ENCODE data around the gene METTL8. TPM values are rescaled to one million over a fixed set of nuclear protein-coding genes. Genes with fewer than 3 reads are reported as not detected.

The METTL8 gene
- polyA plus RNA-seq, 3 donors: 3.3 to 9.8 (median 6.9) TPM

- no peak overlapping the region for H3K4me2 ChIP-seq (replicated peaks; ENCODE audit: extremely low read depth, low read length, poor library complexity, severe bottlenecking)
- Mint-ChIP-seq H3K27ac (no peak overlapping the region), H3K9me3 (no peaks in the 10 kb centered on the region), H3K27me3 (ENCODE audit: low read depth in 3 of 3) (no peaks in the 10 kb centered on the region), H3K4me1 (no peaks in the 10 kb centered on the region), H3K4me3 (no peak overlapping the region), H3K36me3 (peaks cover 54 to 69% of the 10 kb centered on the region in 2 donors)
- intact Hi-C loops (cut with micrococcal nuclease): no loop called here
- no peaks in the 10 kb centered on the region for H4K20me1 ChIP-seq (ENCODE audit: insufficient read depth, low read length)
- H3K4me1 ChIP-seq (ENCODE audit: control insufficient read depth in 1 of 2, insufficient read depth in 2 of 2, low read length in 2 of 2): no peaks in the 10 kb centered on the region
- H2AFZ ChIP-seq (ENCODE audit: insufficient read depth, low read depth, low read length, poor library complexity, severe bottlenecking): no peak overlapping the region
- H3K79me2 ChIP-seq (ENCODE audit: insufficient read depth, low read length): no peaks in the 10 kb centered on the region
- H3K36me3 ChIP-seq (replicated peaks in 1 of 2; ENCODE audit: control insufficient read depth in 1 of 2, insufficient read depth in 2 of 2, low read length in 2 of 2): peaks cover 52 to 63% of the 10 kb centered on the region in 2 donors
- no peaks in the 10 kb centered on the region for H3K27me3 ChIP-seq (ENCODE audit: control insufficient read depth in 2 of 2, insufficient read depth in 2 of 2, low read length in 2 of 2)
- DNase-seq: no peak
- H3K9me3 ChIP-seq (replicated peaks in 1 of 2; ENCODE audit: control insufficient read depth in 1 of 2, insufficient read depth in 1 of 2, low read length in 2 of 2): no peaks in the 10 kb centered on the region
- no peak overlapping the region for H3K4me3 ChIP-seq (replicated peaks in 1 of 3; ENCODE audit: low read depth in 2 of 3, low read length in 3 of 3)
- no CpG with 5 or more reads among the region's 4 CpGs for WGBS (ENCODE audit: insufficient coverage)
- no peak for TF ChIP-seq CTCF (IDR thresholded peaks at IDR 0.05)
- H3K27ac ChIP-seq (ENCODE audit: low read depth in 1 of 2, low read length in 2 of 2): no peak overlapping the region
- H3K9ac ChIP-seq (ENCODE audit: insufficient read depth, low read length, poor library complexity, severe bottlenecking): no peak overlapping the region
These were observed 35.4 kb upstream of the METTL8 start for GRCh38 chr2:171469176-171469575.

- H3K36me3 Mint-ChIP-seq: peaks cover 41 to 62% of the 10 kb centered on the region in 2 donors
- peaks cover 33 to 54% of the 10 kb centered on the region in 2 donors for H3K36me3 ChIP-seq (replicated peaks in 1 of 2; ENCODE audit: control insufficient read depth in 1 of 2, insufficient read depth in 2 of 2, low read length in 2 of 2)
- H3K79me2 ChIP-seq (ENCODE audit: insufficient read depth, low read length): no peaks in the 10 kb centered on the region
- H4K20me1 ChIP-seq (ENCODE audit: insufficient read depth, low read length): no peaks in the 10 kb centered on the region
- H2AFZ ChIP-seq (ENCODE audit: insufficient read depth, low read depth, low read length, poor library complexity, severe bottlenecking): no peak overlapping the region
- intact Hi-C loops (cut with micrococcal nuclease): no loop called here
- no peaks in the 10 kb centered on the region for H3K4me1 ChIP-seq (ENCODE audit: control insufficient read depth in 1 of 2, insufficient read depth in 2 of 2, low read length in 2 of 2)
- no peak overlapping the region for H3K9ac ChIP-seq (ENCODE audit: insufficient read depth, low read length, poor library complexity, severe bottlenecking)
- H3K9me3 ChIP-seq (replicated peaks in 1 of 2; ENCODE audit: control insufficient read depth in 1 of 2, insufficient read depth in 1 of 2, low read length in 2 of 2): peaks cover 0 to 8% of the 10 kb centered on the region in 2 donors
- no peak overlapping the region for H3K4me3 Mint-ChIP-seq
- no peak for DNase-seq
- H3K4me1 Mint-ChIP-seq: no peaks in the 10 kb centered on the region
- H3K27ac Mint-ChIP-seq: no peak overlapping the region
- H3K4me2 ChIP-seq (replicated peaks; ENCODE audit: extremely low read depth, low read length, poor library complexity, severe bottlenecking): no peak overlapping the region
- no peak overlapping the region for H3K4me3 ChIP-seq (replicated peaks in 1 of 3; ENCODE audit: low read depth in 2 of 3, low read length in 3 of 3)
- WGBS (ENCODE audit: insufficient coverage): no CpG with 5 or more reads among the region's 1 CpG
- H3K9me3 Mint-ChIP-seq: peaks cover 4 to 13% (median 7%) of the 10 kb centered on the region in 7 donors
- H3K27me3 Mint-ChIP-seq (ENCODE audit: low read depth in 3 of 3): no peaks in the 10 kb centered on the region
- no peaks in the 10 kb centered on the region for H3K27me3 ChIP-seq (ENCODE audit: control insufficient read depth in 2 of 2, insufficient read depth in 2 of 2, low read length in 2 of 2)
- no peak for TF ChIP-seq CTCF (IDR thresholded peaks at IDR 0.05)
- H3K27ac ChIP-seq (ENCODE audit: low read depth in 1 of 2, low read length in 2 of 2): no peak overlapping the region
These were observed 26.7 kb upstream of the METTL8 start for GRCh38 chr2:171460537-171460936.

Data from CD14-positive monocyte (primary cell).